NCI-H526 treated with DMSO at 0.1 percent for 48 hours (cell line): ENCODE results near the gene MAPRE2.
"Not testable (repeated sequence)": the region's sequence is repeated elsewhere in the genome, so short reads cannot be mapped to it uniquely, and the experiment has no call there.

Source experiments
- DNase-seq: peaks from one replicate; lab custom pipeline; 2025; lab: John Stamatoyannopoulos, UW

MAPRE2 gene

GRCh38 chr18:35155398-35156117, 114.3 kb downstream of the MAPRE2 start:
- DNase-seq = no peak

GRCh38 chr18:35157181-35157580, 116.0 kb downstream of the MAPRE2 start:
- DNase-seq = no peak

GRCh38 chr18:35158728-35159450, 117.7 kb downstream of the MAPRE2 start:
- DNase-seq = no peak

- DNase-seq = no peak
These were observed 118.6 kb downstream of the MAPRE2 start for GRCh38 chr18:35159782-35160181.

GRCh38 chr18:35161485-35161884, 120.3 kb downstream of the MAPRE2 start:
- no peak for DNase-seq

GRCh38 chr18:35161934-35162333, 120.7 kb downstream of the MAPRE2 start:
- no peak for DNase-seq

GRCh38 chr18:35163014-35163539, 121.9 kb downstream of the MAPRE2 start:
- DNase-seq = no peak

GRCh38 chr18:35163721-35164120, 122.5 kb downstream of the MAPRE2 start:
- no peak for DNase-seq

- no peak for DNase-seq
These were observed 122.9 kb downstream of the MAPRE2 start for GRCh38 chr18:35164133-35164532.

- DNase-seq = no peak
These were observed 126.1 kb downstream of the MAPRE2 start for GRCh38 chr18:35167332-35167731.

GRCh38 chr18:35167857-35168256, 126.6 kb downstream of the MAPRE2 start:
- DNase-seq = no peak

- DNase-seq = not testable (repeated sequence)
These were observed 129.1 kb downstream of the MAPRE2 start for GRCh38 chr18:35170323-35170722.

GRCh38 chr18:35171315-35171987, 130.2 kb downstream of the MAPRE2 start:
- no peak for DNase-seq

GRCh38 chr18:35172009-35172408, 130.8 kb downstream of the MAPRE2 start:
- DNase-seq = no peak

- DNase-seq = no peak
These were observed 131.3 kb downstream of the MAPRE2 start for GRCh38 chr18:35172451-35173035.

- DNase-seq = no peak
These were observed 133.0 kb downstream of the MAPRE2 start for GRCh38 chr18:35174093-35174731.

- DNase-seq = no peak
These were observed 133.5 kb downstream of the MAPRE2 start for GRCh38 chr18:35174745-35175144.

GRCh38 chr18:35176925-35177324, 135.7 kb downstream of the MAPRE2 start:
- DNase-seq = no peak

- DNase-seq = no peak
These were observed 137.0 kb downstream of the MAPRE2 start for GRCh38 chr18:35178260-35178659.

- no peak for DNase-seq
These were observed 138.7 kb downstream of the MAPRE2 start for GRCh38 chr18:35179906-35180305.

GRCh38 chr18:35180455-35180854, 139.2 kb downstream of the MAPRE2 start:
- DNase-seq = no peak

GRCh38 chr18:35182151-35182550, 140.9 kb downstream of the MAPRE2 start:
- DNase-seq = no peak
